MG63 (cell line): Measurements from ENCODE around the gene VILL. TPM values are rescaled to one million over a fixed set of nuclear protein-coding genes. Genes with fewer than 3 reads are reported as not detected.

Source experiments
- DNase-seq: peaks from one replicate; pipeline ENCODE4 v3.0.0-alpha.2; 2020
- H3K27me3 ChIP-seq: fragments of 250-450 bp; sonication (Bioruptor Pico); 2 replicates; pipeline ENCODE4 v1.5.1; 2020; ENCODE audit warnings: mild to moderate bottlenecking, moderate library complexity
- H3K36me3 ChIP-seq: fragments of 250-450 bp; sonication (Bioruptor Pico); 2 replicates; pipeline ENCODE4 v1.5.1; 2020; ENCODE audit warnings: mild to moderate bottlenecking, moderate library complexity
- H3K4me3 ChIP-seq: fragments of 250-450 bp; sonication (Bioruptor Pico); 2 replicates; pipeline ENCODE4 v1.5.1; 2020; ENCODE audit warnings: mild to moderate bottlenecking, moderate library complexity
- H3K9me3 ChIP-seq: fragments of 250-450 bp; sonication (Bioruptor Pico); 2 replicates; pipeline ENCODE4 v1.5.1; 2020; ENCODE audit warnings: mild to moderate bottlenecking, moderate library complexity
- total RNA-seq: library from RNA; depleted of rRNA; stranded (reverse); fragments of >200 nt; shearing (Covaris generic); gene quantifications from 2 replicates; pipeline ENCODE4 v1.2.3, GENCODE V29; 2014; ENCODE audit warnings: low replicate concordance

The VILL gene
- total RNA-seq, 1 experiment from 2014 or later: 4.4 TPM

- Histone ChIP-seq H3K9me3 (no peaks in the 10 kb centered on the region), H3K4me3 (no peak overlapping the region)
- no peak for DNase-seq
These were observed 1.2 kb downstream of the VILL start for GRCh38 chr3:37991823-37992222.

GRCh38 chr3:37992271-37993066 lies 1.9 kb downstream of the VILL start:
- H3K9me3 ChIP-seq: no peaks in the 10 kb centered on the region
- DNase-seq: no peak
- H3K4me3 ChIP-seq: no peak overlapping the region
- no peaks in the 10 kb centered on the region; the same call in 1 of the 2 replicates for H3K36me3 ChIP-seq
- no peaks in the 10 kb centered on the region for H3K27me3 ChIP-seq

More at GRCh38 chr3:37991823-37992222, 1.2 kb downstream of the VILL start:
- Histone ChIP-seq H3K36me3 (no peaks in the 10 kb centered on the region; the same call in 1 of the 2 replicates), H3K27me3 (no peaks in the 10 kb centered on the region)

GRCh38 chr3:37993067-37993455 lies 2.5 kb downstream of the VILL start:
- Histone ChIP-seq H3K36me3 (no peaks in the 10 kb centered on the region; the same call in 1 of the 2 replicates), H3K27me3 (no peaks in the 10 kb centered on the region), H3K4me3 (no peak overlapping the region), H3K9me3 (no peaks in the 10 kb centered on the region)
- DNase-seq: no peak

- Histone ChIP-seq H3K9me3 (no peaks in the 10 kb centered on the region), H3K4me3 (peak overlapping the region; percentile 59), H3K36me3 (no peaks in the 10 kb centered on the region; the same call in 1 of the 2 replicates), H3K27me3 (no peaks in the 10 kb centered on the region)
- DNase-seq: no peak
These were observed 2.9 kb downstream of the VILL start for GRCh38 chr3:37993460-37993819.

GRCh38 chr3:37993820-37994638 lies 3.4 kb downstream of the VILL start:
- no peaks in the 10 kb centered on the region; the same call in 1 of the 2 replicates for H3K36me3 ChIP-seq
- DNase-seq: peak; percentile 86

GRCh38 chr3:37994639-37994972 lies 4.0 kb downstream of the VILL start:
- H3K36me3 ChIP-seq: no peaks in the 10 kb centered on the region; the same call in 1 of the 2 replicates
- H3K4me3 ChIP-seq: peak overlapping the region; percentile 59
- DNase-seq: no peak
- no peaks in the 10 kb centered on the region for H3K27me3 ChIP-seq
- H3K9me3 ChIP-seq: no peaks in the 10 kb centered on the region

More at GRCh38 chr3:37993820-37994638, 3.4 kb downstream of the VILL start:
- no peaks in the 10 kb centered on the region for H3K9me3 ChIP-seq
- peak overlapping the region; percentile 59 for H3K4me3 ChIP-seq
- no peaks in the 10 kb centered on the region for H3K27me3 ChIP-seq

- Histone ChIP-seq H3K9me3 (no peaks in the 10 kb centered on the region), H3K27me3 (no peaks in the 10 kb centered on the region), H3K36me3 (no peaks in the 10 kb centered on the region; the same call in 1 of the 2 replicates), H3K4me3 (no peak overlapping the region)
- no peak for DNase-seq
These were observed 5.4 kb downstream of the VILL start for GRCh38 chr3:37995652-37996641.

- H3K27me3 ChIP-seq: no peaks in the 10 kb centered on the region
- H3K9me3 ChIP-seq: no peaks in the 10 kb centered on the region
- peak; percentile 49 for DNase-seq
- H3K36me3 ChIP-seq: no peaks in the 10 kb centered on the region; the same call in 1 of the 2 replicates
- no peak overlapping the region for H3K4me3 ChIP-seq
These were observed 6.3 kb downstream of the VILL start for GRCh38 chr3:37996785-37997301.

- Histone ChIP-seq H3K27me3 (no peaks in the 10 kb centered on the region), H3K9me3 (no peaks in the 10 kb centered on the region), H3K4me3 (no peak overlapping the region), H3K36me3 (no peaks in the 10 kb centered on the region; the same call in 1 of the 2 replicates)
- no peak for DNase-seq
These were observed 6.8 kb downstream of the VILL start for GRCh38 chr3:37997342-37997741.

GRCh38 chr3:37997791-37998370 lies 7.3 kb downstream of the VILL start:
- H3K27me3 ChIP-seq: no peaks in the 10 kb centered on the region
- no peaks in the 10 kb centered on the region for H3K9me3 ChIP-seq
- no peak for DNase-seq
- no peaks in the 10 kb centered on the region; the same call in 1 of the 2 replicates for H3K36me3 ChIP-seq
- H3K4me3 ChIP-seq: no peak overlapping the region

- H3K4me3 ChIP-seq: no peak overlapping the region
- no peak for DNase-seq
- H3K36me3 ChIP-seq: no peaks in the 10 kb centered on the region; the same call in 1 of the 2 replicates
- H3K9me3 ChIP-seq: no peaks in the 10 kb centered on the region
- no peaks in the 10 kb centered on the region for H3K27me3 ChIP-seq
These were observed 9.2 kb downstream of the VILL start for GRCh38 chr3:37999836-38000235.

- DNase-seq: no peak
- no peak overlapping the region for H3K4me3 ChIP-seq
- H3K9me3 ChIP-seq: no peaks in the 10 kb centered on the region
- no peaks in the 10 kb centered on the region for H3K27me3 ChIP-seq
- no peaks in the 10 kb centered on the region; the same call in 1 of the 2 replicates for H3K36me3 ChIP-seq
These were observed 9.8 kb downstream of the VILL start for GRCh38 chr3:38000242-38000916.

- no peaks in the 10 kb centered on the region; the same call in 1 of the 2 replicates for H3K36me3 ChIP-seq
- no peaks in the 10 kb centered on the region for H3K27me3 ChIP-seq
- no peak for DNase-seq
- no peak overlapping the region for H3K4me3 ChIP-seq
- H3K9me3 ChIP-seq: no peaks in the 10 kb centered on the region
These were observed 10.4 kb downstream of the VILL start for GRCh38 chr3:38000965-38001455.

GRCh38 chr3:38001456-38002081 lies 11.0 kb downstream of the VILL start:
- H3K27me3 ChIP-seq: no peaks in the 10 kb centered on the region
- no peak for DNase-seq
- H3K36me3 ChIP-seq: no peaks in the 10 kb centered on the region; the same call in 1 of the 2 replicates
- H3K9me3 ChIP-seq: no peaks in the 10 kb centered on the region
- H3K4me3 ChIP-seq: no peak overlapping the region
